Measurements from ENCODE around the gene TMEM79. TPM values are rescaled to one million over a fixed set of nuclear protein-coding genes. Genes with fewer than 3 reads are reported as not detected.

TMEM79 gene
- total and polyA plus RNA-seq, 2 of the 4 experiments (the other 2 are of a cell fraction): 0.54 to 3.3 TPM

- in situ Hi-C loops (cut with MboI; ENCODE audit: low sequenced_read_pairs): no loop called here
- H2BK20ac ChIP-seq (ENCODE audit: low read depth, low read length): no peak overlapping the region
- peaks cover under 1 to 22% of the 10 kb centered on the region in 2 experiments; a peak in 3 of 4 replicates for H3K79me1 ChIP-seq (ENCODE audit: low read depth in 1 of 2, low read length in 2 of 2)
- H3K23ac ChIP-seq (ENCODE audit: low read depth, low read length): no peak overlapping the region
- H4K5ac ChIP-seq (ENCODE audit: low read depth, low read length): no peak overlapping the region
- intact Hi-C loops (cut with micrococcal nuclease): no loop called here
- no peak overlapping the region for H4K8ac ChIP-seq (ENCODE audit: low read depth in 2 of 2, low read length in 2 of 2)
- BruUV-seq (replicated peaks): no TSS peak
- no peak overlapping the region for H2BK15ac ChIP-seq (ENCODE audit: low read depth, low read length)
- TF ChIP-seq CTCF (conservative IDR thresholded peaks at IDR 0.05; ENCODE audit: low read depth, low read length) (no peak), MXI1 (IDR thresholded peaks at IDR 0.05; ENCODE audit: borderline replicate concordance, low read depth, low read length) (no peak), RAD21 (IDR thresholded peaks at IDR 0.05; ENCODE audit: low read length) (no peak), CHD1 (IDR thresholded peaks at IDR 0.05; ENCODE audit: low read depth, low read length) (no peak), MAZ (IDR thresholded peaks at IDR 0.05; ENCODE audit: borderline replicate concordance, low read depth, low read length) (no peak), NFE2L2 (IDR thresholded peaks at IDR 0.05; ENCODE audit: low read depth, low read length) (no peak), FOS (IDR thresholded peaks at IDR 0.05; ENCODE audit: low read depth, low read length) (no peak), POLR2A (IDR thresholded peaks at IDR 0.05; ENCODE audit: low read depth, low read length) (no peak), SMC3 (IDR thresholded peaks at IDR 0.05; ENCODE audit: low read depth, low read length) (no peak)
- dilution Hi-C loops (cut with HindIII; ENCODE audit: low sequenced_read_pairs, unreplicated experiment): no loop called here
- no peaks in the 10 kb centered on the region for H3K27me3 ChIP-seq (ENCODE audit: control insufficient read depth, insufficient read depth, low read length)
- H3K4me2 ChIP-seq (ENCODE audit: low read depth, low read length): no peak overlapping the region
- H3K4ac ChIP-seq (ENCODE audit: low read depth, low read length): no peak overlapping the region
- H3K4me3 ChIP-seq (ENCODE audit: insufficient read depth, low read depth, low read length): no peak overlapping the region
- no peak for DNase-seq
- no peak overlapping the region for H4K91ac ChIP-seq (ENCODE audit: insufficient read depth, low read depth, low read length)
- H3K56ac ChIP-seq (ENCODE audit: extremely low read depth, insufficient read depth, low read length): no peak overlapping the region
- no peak overlapping the region for H3K27ac ChIP-seq (ENCODE audit: insufficient read depth, low read length)
- no peak overlapping the region for H3K14ac ChIP-seq (replicated peaks; ENCODE audit: low read depth, low read length)
- peaks cover 2% of the 10 kb centered on the region; the same call in 1 of the 2 replicates for H3K4me1 ChIP-seq (ENCODE audit: control insufficient read depth, insufficient read depth, low read length)
- H4K20me1 ChIP-seq (ENCODE audit: insufficient read depth, low read length): no peaks in the 10 kb centered on the region
- no peak for ATAC-seq (ENCODE audit: low read depth)
- H3K36me3 ChIP-seq (ENCODE audit: control insufficient read depth, insufficient read depth, low read length): peaks cover 19% of the 10 kb centered on the region
- peaks cover 2% of the 10 kb centered on the region; the same call in 1 of the 2 replicates for H3K9me1 ChIP-seq (ENCODE audit: insufficient read depth, low read length)
- no peak overlapping the region for H3K9ac ChIP-seq (ENCODE audit: low read depth, low read length)
- H3K9me3 ChIP-seq (ENCODE audit: control insufficient read depth, insufficient read depth, low read length): no peaks in the 10 kb centered on the region
- no peak overlapping the region for H2BK5ac ChIP-seq (ENCODE audit: low read depth, low read length, poor library complexity, severe bottlenecking)
- no peak overlapping the region for H2AK5ac ChIP-seq (ENCODE audit: low read depth, low read length)
- H2AK9ac ChIP-seq (replicated peaks; ENCODE audit: low read depth, low read length, poor library complexity): no peak overlapping the region
- ChIA-PET POLR2A (ENCODE audit: unreplicated experiment) (no interaction called here), CTCF (no interaction called here)
- H3K18ac ChIP-seq (ENCODE audit: low read depth, low read length): no peak overlapping the region
- H2BK120ac ChIP-seq (ENCODE audit: low read depth, low read length): no peak overlapping the region
- H2AFZ ChIP-seq (replicated peaks; ENCODE audit: low read length, poor library complexity): no peak overlapping the region
Measured at GRCh38 chr1:156289857-156290256, 5.7 kb downstream of the TMEM79 start.

Data from IMR-90 (cell line).